Neural cell (in vitro differentiated cells): ENCODE measurements around the gene PAX8.

Experiments used
- CTCF ChIP-seq: fragments of 450-650 bp; IDR thresholded peaks from 2 replicates; pipeline ENCODE4 v1.5.1; 2014; ENCODE audit warnings: antibody characterized with exemption, mild to moderate bottlenecking, moderate library complexity; ENCODE audit not compliant: poor library complexity, severe bottlenecking
- EP300 ChIP-seq: fragments of 450-650 bp; conservative IDR thresholded peaks from 2 replicates; pipeline ENCODE4 v1.6.1; 2014; ENCODE audit warnings: antibody characterized with exemption, mild to moderate bottlenecking, moderate library complexity; ENCODE audit not compliant: poor library complexity, severe bottlenecking
- EZH2 ChIP-seq: fragments of 200-600, 300-800 bp; shearing (Covaris generic), sonication (generic); IDR thresholded peaks from 2 replicates; pipeline ENCODE4 v1.6.1; 2014; ENCODE audit warnings: antibody characterized with exemption, low read length, borderline replicate concordance, mild to moderate bottlenecking; ENCODE audit not compliant: insufficient read depth, poor library complexity, severe bottlenecking
- POLR2AphosphoS5 ChIP-seq: IDR thresholded peaks from 2 replicates; pipeline ENCODE4 v1.6.1; 2012
- REST ChIP-seq: IDR thresholded peaks from 2 replicates; pipeline ENCODE4 v1.6.1; 2012; ENCODE audit warnings: borderline replicate concordance

- no peak for TF ChIP-seq EZH2
- TF ChIP-seq CTCF = no peak
- TF ChIP-seq REST = no peak
- no peak for TF ChIP-seq EP300
- no peak for TF ChIP-seq POLR2AphosphoS5
Measured at GRCh38 chr2:113223813-113224212, 54.9 kb downstream of the PAX8 start.
